NCI-H345 treated with DMSO at 0.1 percent for 48 hours (cell line): Measurements from ENCODE around the gene APRT.
A peak's percentile ranks its signal among the peaks of the same experiment; 100 is the strongest.

Experiments
- DNase-seq: peaks from one replicate; lab custom pipeline; 2025; ENCODE audit not compliant: unreplicated experiment; lab: John Stamatoyannopoulos, UW

APRT gene

DNA sequence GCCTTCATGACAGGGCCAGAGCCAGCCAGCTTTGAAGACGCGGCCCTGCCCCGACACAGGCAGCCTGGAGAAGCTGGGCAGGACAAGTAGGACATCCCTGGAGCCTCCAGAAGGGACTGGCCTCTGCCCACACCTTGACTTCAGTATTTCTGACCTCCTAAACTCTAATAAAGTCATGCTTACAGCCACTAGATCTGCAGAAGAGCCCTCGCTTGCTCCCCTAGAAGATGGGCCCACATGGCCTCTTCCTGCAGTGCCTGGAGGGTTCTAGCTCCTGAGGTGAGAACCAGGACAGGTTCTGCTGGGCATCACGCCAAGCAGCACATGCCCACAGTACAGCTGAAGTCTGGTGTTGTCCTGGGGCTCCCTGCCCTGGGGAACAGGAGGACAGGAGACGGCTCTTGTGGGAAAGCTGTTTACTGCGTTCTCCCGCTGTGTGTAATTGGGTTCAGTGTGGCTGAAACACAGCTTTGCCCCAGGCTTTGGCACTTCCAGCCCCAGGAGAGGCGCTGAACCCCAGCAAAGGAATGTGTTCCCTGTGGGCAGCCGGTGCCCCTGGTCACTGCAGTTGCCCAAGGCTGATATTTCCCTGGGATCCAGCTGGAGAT is 2.6 kb downstream of the APRT start:
- DNase-seq = no peak

GRCh38 chr16:88807626-88808453 is 3.9 kb downstream of the APRT start:
- DNase-seq = no peak

GRCh38 chr16:88807142-88807625 is 4.5 kb downstream of the APRT start:
- no peak for DNase-seq

DNA sequence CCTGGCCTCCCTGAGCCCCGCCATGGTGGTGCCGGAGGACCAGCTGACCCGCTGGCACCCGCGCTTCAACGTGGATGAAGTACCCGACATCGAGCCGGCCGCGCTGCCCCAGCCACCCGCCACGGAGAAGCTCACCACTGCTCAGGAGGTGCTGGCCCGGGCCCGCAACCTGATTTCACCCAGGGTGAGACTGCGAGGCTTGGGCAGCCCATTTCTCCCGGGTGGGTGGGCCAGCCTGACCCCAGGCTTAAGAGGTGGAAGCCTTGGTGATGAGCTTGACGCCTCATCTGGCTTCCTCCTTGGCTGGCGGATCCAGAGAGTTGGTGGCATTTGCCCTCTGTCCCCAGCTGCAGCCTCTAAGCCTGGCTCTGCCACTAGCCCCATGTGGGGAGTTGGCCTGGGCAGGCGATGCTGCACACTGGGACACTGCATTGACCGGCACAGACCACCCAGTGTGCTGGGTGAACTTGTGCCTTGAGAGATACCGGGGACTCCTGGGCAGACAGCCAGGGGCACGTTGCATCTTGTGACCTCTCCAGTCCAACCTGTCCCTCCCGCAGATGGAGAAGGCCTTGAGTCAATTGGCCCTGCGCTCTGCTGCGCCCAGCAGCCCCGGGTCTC is 5.1 kb downstream of the APRT start:
- no peak for DNase-seq

- no peak for DNase-seq
Observed at GRCh38 chr16:88805887-88806393, 5.8 kb downstream of the APRT start.

GRCh38 chr16:88805340-88805715 is 6.4 kb downstream of the APRT start:
- DNase-seq = no peak

DNA sequence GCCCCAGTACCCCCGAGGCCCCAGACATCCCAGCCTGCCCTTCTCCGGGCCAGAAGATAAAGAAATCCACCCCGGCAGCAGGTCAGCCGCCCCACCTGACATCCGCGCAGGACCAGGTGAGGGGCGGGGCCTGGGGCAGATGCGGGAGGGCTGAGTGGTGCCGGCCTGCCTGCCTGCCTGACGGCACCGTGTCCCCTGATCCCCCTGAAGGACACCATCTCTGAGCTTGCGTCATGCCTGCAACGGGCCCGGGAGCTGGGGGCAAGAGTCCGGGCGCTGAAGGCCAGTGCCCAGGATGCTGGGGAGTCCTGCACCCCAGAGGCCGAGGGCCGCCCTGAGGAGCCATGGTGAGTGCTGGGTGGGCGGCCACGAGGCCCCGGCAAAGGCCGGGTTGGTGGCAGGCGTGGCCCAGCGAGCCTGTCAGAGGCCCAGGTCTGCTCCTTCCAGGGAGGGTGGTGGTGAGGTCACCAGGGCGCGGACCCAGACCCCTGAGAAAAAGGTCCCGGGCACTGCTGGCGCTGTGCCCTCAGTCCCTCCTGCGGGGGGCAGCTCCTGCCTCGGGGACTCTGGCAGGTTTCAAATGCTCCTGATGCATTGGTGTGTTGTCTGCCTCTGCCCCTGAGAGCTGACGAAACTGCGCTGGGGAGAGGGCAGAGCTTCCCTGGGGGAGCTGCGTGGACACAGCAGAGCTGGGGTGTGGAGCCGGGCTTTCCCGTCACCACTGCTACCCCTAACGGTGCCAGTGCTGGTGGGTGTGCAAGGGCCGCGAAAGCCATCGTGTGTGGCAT is 7.0 kb downstream of the APRT start:
- DNase-seq = no peak

DNA sequence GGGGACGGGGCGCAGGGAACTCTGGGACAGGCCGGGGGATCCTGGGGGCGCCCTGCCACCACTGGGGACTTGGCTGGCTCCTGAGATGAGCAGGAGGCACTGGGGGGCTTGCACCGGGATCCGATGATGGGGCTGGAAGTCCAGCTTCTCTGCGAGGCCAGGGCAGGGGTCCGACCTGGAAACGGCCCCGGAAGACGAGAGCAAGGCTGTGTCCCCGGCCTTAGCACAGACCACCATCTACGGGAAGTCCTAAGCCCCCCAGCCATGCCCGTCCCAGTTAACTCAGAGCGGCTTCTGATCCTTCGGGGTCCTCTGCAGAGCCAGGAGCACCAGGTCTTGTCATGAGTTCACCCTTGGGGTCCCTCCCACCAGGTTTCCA is 7.6 kb downstream of the APRT start:
- DNase-seq = no peak

- peak; percentile 45 for DNase-seq
Observed at GRCh38 chr16:88803264-88803987, 8.3 kb downstream of the APRT start, which contains the start of gene CDT1. Gene CDT1, plus strand, starts transcription at chr16:88803789. Its CDS starts 43 bp downstream, at chr16:88803832.

DNA sequence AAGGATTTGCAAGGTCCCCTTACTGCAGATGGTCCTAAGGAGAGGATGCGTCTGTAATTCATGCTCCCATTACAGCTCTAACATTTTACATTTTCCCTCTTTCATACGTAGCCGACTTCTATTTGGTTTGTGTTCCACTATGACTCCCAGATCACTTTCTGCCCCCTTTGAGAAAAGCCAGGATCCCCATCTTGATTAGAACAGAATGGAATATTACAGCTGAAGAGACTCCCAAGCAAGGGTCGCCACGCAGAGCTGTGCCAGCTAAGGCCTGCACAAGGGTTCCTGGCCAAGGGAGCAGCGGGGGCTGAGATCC is 11.5 kb downstream of the APRT start:
- DNase-seq = no peak

- DNase-seq = no peak
Observed at GRCh38 chr16:88799569-88800276, 12.0 kb downstream of the APRT start.

DNA sequence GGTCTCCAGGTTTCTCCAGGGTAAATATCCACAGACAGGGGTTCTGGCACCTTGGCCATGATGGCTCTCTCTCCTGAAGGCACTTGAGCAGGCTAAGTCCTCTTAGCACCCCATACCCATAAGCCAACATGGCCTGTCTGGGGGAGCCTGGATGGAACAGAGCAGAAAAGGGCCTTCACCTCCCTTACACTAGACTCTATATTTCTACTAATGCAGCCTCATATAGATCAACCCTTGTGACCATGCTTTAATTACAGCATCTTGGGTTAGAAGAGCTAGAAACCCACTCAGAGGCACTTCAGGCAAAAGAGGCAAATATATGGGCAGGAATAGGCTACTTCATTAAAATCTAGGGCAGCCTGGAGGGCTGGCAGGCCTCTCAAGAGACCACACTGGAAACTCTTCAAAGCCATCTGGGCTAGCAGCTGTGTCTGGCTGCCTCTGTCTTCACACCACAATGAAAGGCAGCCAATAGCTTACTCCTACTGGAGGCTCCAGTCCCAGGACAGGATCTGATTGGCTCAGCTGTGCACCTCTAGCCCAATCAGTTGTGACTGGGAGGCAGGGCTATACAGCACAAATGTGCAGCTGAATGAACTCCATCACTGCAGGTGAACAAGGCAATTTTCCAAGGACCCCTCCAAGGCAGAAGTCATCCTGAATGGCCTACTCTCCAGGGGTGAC is 12.8 kb downstream of the APRT start:
- peak; percentile 18 for DNase-seq

- no peak for DNase-seq
Observed at GRCh38 chr16:88798073-88798472, 13.7 kb downstream of the APRT start.

- no peak for DNase-seq
Observed at GRCh38 chr16:88796278-88796677, 15.4 kb downstream of the APRT start.

GRCh38 chr16:88793251-88793954 is 18.3 kb downstream of the APRT start:
- no peak for DNase-seq

GRCh38 chr16:88792668-88793250 is 19.0 kb downstream of the APRT start:
- no peak for DNase-seq

GRCh38 chr16:88792078-88792550 is 19.6 kb downstream of the APRT start:
- no peak for DNase-seq
